HG02763 (cell line): ENCODE data around the gene MIOS.
"Not testable (repeated sequence)": the region's sequence is repeated elsewhere in the genome, so short reads cannot be mapped to it uniquely, and the experiment has no call there.

Experiments used
- ATAC-seq: cut with Tn5 transposase; IDR thresholded peaks from one replicate; pipeline ENCODE4 v1.9.1; 2021; ENCODE audit warnings: mild to moderate bottlenecking, moderate library complexity; ENCODE audit not compliant: unreplicated experiment

The MIOS gene

GRCh38 chr7:7554021-7554432, 12.7 kb upstream of the MIOS start:
- no peak for ATAC-seq

GRCh38 chr7:7554649-7555575, 11.8 kb upstream of the MIOS start:
- no peak for ATAC-seq

- no peak for ATAC-seq
These were observed 9.8 kb upstream of the MIOS start for GRCh38 chr7:7556852-7557251.

- ATAC-seq = no peak
These were observed 9.4 kb upstream of the MIOS start for GRCh38 chr7:7557252-7557651.

- not testable (repeated sequence) for ATAC-seq
These were observed 5.1 kb upstream of the MIOS start for GRCh38 chr7:7561591-7561990.

GRCh38 chr7:7562736-7563135, 3.9 kb upstream of the MIOS start:
- no peak for ATAC-seq

- no peak for ATAC-seq
These were observed 3.4 kb upstream of the MIOS start for GRCh38 chr7:7563269-7563668.

GRCh38 chr7:7563813-7564212, 2.9 kb upstream of the MIOS start:
- no peak for ATAC-seq

GRCh38 chr7:7564323-7564780, 2.3 kb upstream of the MIOS start:
- no peak for ATAC-seq

GRCh38 chr7:7565018-7565680, 1.5 kb upstream of the MIOS start:
- no peak for ATAC-seq

GRCh38 chr7:7565746-7566650, 686 bp upstream of the MIOS start:
- ATAC-seq = peak; percentile 22

- ATAC-seq = no peak
These were observed 1.3 kb downstream of the MIOS start for GRCh38 chr7:7567898-7568531.

- ATAC-seq = no peak
These were observed 1.9 kb downstream of the MIOS start for GRCh38 chr7:7568553-7568952.

GRCh38 chr7:7569081-7569527, 2.4 kb downstream of the MIOS start:
- ATAC-seq = peak; percentile 28

GRCh38 chr7:7569615-7570014, 2.9 kb downstream of the MIOS start:
- peak; percentile 24 for ATAC-seq

- no peak for ATAC-seq
These were observed 3.9 kb downstream of the MIOS start for GRCh38 chr7:7570584-7570983.

- no peak for ATAC-seq
These were observed 7.0 kb downstream of the MIOS start for GRCh38 chr7:7573701-7574100.

GRCh38 chr7:7576344-7576743, 9.7 kb downstream of the MIOS start:
- ATAC-seq = no peak

GRCh38 chr7:7577888-7578287, 11.2 kb downstream of the MIOS start:
- no peak for ATAC-seq

GRCh38 chr7:7579638-7580037, 13.0 kb downstream of the MIOS start:
- no peak for ATAC-seq
